SH-SY5Y (cell line): ENCODE results near the gene NRF1.

Source experiments
- GATA2 ChIP-seq: IDR thresholded peaks from 2 replicates; pipeline ENCODE4 v1.6.1; 2011; ENCODE audit warnings: mild to moderate bottlenecking, low read depth, low read length
- GATA3 ChIP-seq: IDR thresholded peaks from 2 replicates; pipeline ENCODE4 v1.6.1; 2011; ENCODE audit warnings: low read depth, mild to moderate bottlenecking, low read length, moderate library complexity

GRCh38 chr7:129780974-129781927, 169.7 kb downstream of the NRF1 start:
- TF ChIP-seq GATA3 (no peak), GATA2 (no peak)
